ENCODE data around the gene GGCT. TPM values are rescaled to one million over a fixed set of nuclear protein-coding genes. Genes with fewer than 3 reads are reported as not detected.

The GGCT gene
- total RNA-seq, 3 donors from 2014 or later: 25.3 to 59.6 (median 44.6) TPM

DNA sequence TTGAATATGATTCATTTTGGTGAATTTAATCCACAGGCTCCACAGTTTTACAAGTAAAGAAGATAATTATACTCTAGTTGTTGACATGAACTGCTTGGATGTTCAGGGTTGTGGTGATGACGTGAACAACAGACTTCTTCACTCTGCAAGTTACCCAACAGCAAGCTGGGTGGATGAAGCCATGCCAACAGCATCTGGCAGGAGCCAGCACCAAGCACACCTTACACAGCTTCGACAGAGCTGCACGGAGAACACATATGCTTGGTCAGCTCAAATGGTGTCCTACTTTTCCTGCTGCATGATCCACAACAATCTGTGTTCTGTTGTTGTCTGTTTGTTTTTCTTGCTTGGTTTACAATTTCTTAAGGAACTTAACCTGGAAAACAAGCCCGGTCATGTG lies 35.8 kb downstream of the GGCT start:
- TF ChIP-seq POLR2A (IDR thresholded peaks at IDR 0.05): no peak
- no peak for TF ChIP-seq CTCF (IDR thresholded peaks at IDR 0.05)
- peak; percentile 6 to 78 (median 9) for TF ChIP-seq POLR2AphosphoS5 (IDR thresholded peaks at IDR 0.05)
- peak overlapping the region; percentile 82 to 94 for H3K27ac ChIP-seq
- H3K4me3 ChIP-seq: peak overlapping the region in 2 of 3 donors; percentile 6 to 35
- intact Hi-C loops (cut with DNase I; ENCODE audit: low total_unique reads): no loop called here
- DNase-seq (ENCODE audit: low spot score in 2 of 2): peak in 1 of 2 donors; percentile 72
- no peaks in the 10 kb centered on the region for H3K27me3 ChIP-seq
- H3K9me3 ChIP-seq: no peaks in the 10 kb centered on the region
- H3K4me1 ChIP-seq: peaks cover 21 to 24% of the 10 kb centered on the region in 2 donors
- no peaks in the 10 kb centered on the region for H3K36me3 ChIP-seq

DNA sequence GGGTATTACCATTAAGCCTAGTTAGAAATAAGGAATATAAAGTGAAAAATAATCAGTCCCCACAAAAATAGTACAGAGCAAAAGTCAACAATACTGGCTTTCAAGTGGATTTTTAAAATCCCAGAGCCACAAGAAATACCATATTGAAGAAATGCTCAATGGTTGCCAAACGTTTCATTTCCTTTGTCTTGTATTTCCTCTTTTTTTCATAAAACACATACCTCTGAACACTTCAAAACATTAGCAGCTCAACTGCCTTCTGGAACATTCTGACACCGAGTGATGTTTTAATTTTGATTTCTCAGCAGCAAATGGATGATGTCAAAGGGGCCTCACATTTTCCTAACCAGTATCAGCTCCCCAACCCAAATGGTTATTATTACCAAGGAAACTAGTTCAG lies 36.6 kb downstream of the GGCT start:
- Histone ChIP-seq H3K4me3 (no peak overlapping the region), H3K27ac (peak overlapping the region; percentile 82 to 94), H3K4me1 (peaks cover 19 to 21% of the 10 kb centered on the region in 2 donors), H3K36me3 (no peaks in the 10 kb centered on the region), H3K27me3 (no peaks in the 10 kb centered on the region), H3K9me3 (no peaks in the 10 kb centered on the region)
- TF ChIP-seq POLR2AphosphoS5 (IDR thresholded peaks at IDR 0.05) (no peak), POLR2A (IDR thresholded peaks at IDR 0.05) (no peak), CTCF (IDR thresholded peaks at IDR 0.05) (no peak)
- intact Hi-C loops (cut with DNase I; ENCODE audit: low total_unique reads): no loop called here
- no peak for DNase-seq (ENCODE audit: low spot score in 2 of 2)

DNA sequence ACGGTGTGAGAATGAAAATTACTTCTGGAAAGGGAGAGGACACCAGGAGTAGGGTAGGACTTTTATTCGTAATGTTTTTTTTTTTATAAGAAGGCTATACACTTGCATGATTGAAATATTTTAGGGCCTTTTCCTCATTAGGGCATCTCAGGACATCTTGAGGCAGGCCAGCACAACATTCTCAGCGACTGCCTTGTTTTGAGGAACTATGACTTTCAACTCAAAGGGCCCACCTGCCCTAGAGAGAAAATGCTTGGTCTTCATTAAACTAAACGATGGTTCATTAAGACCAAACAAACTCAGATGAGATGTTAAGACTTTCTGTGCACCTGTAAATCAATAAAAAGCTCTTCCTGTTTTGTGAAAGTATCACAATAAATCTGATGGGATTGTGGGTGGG lies 37.4 kb downstream of the GGCT start:
- no peaks in the 10 kb centered on the region for H3K27me3 ChIP-seq
- peak overlapping the region; percentile 82 to 94 for H3K27ac ChIP-seq
- no peak overlapping the region for H3K4me3 ChIP-seq
- H3K4me1 ChIP-seq: peaks cover 18 to 19% of the 10 kb centered on the region in 2 donors
- no peaks in the 10 kb centered on the region for H3K36me3 ChIP-seq
- no peak for DNase-seq (ENCODE audit: low spot score in 2 of 2)
- TF ChIP-seq POLR2AphosphoS5 (IDR thresholded peaks at IDR 0.05): no peak
- TF ChIP-seq POLR2A (IDR thresholded peaks at IDR 0.05): no peak
- no peak for TF ChIP-seq CTCF (IDR thresholded peaks at IDR 0.05)
- intact Hi-C loops (cut with DNase I; ENCODE audit: low total_unique reads): no loop called here
- H3K9me3 ChIP-seq: no peaks in the 10 kb centered on the region

- no peak for TF ChIP-seq POLR2AphosphoS5 (IDR thresholded peaks at IDR 0.05)
- Histone ChIP-seq H3K9me3 (no peaks in the 10 kb centered on the region), H3K4me3 (no peak overlapping the region), H3K27me3 (no peaks in the 10 kb centered on the region), H3K36me3 (no peaks in the 10 kb centered on the region), H3K27ac (peak overlapping the region; percentile 74 to 82), H3K4me1 (peaks cover 16 to 18% of the 10 kb centered on the region in 2 donors)
- intact Hi-C loops (cut with DNase I; ENCODE audit: low total_unique reads): no loop called here
- DNase-seq (ENCODE audit: low spot score in 2 of 2): no peak
These were observed 38.4 kb downstream of the GGCT start for GRCh38 chr7:30466266-30466665.

GRCh38 chr7:30465811-30466180 lies 38.8 kb downstream of the GGCT start:
- DNase-seq (ENCODE audit: low spot score in 2 of 2): no peak

More at GRCh38 chr7:30465811-30466180, 38.8 kb downstream of the GGCT start:
- peaks cover 16 to 18% of the 10 kb centered on the region in 2 donors for H3K4me1 ChIP-seq
- intact Hi-C loops (cut with DNase I; ENCODE audit: low total_unique reads): no loop called here
- no peak overlapping the region for H3K4me3 ChIP-seq
- H3K9me3 ChIP-seq: no peaks in the 10 kb centered on the region
- TF ChIP-seq POLR2AphosphoS5 (IDR thresholded peaks at IDR 0.05): no peak
- no peak for TF ChIP-seq CTCF (IDR thresholded peaks at IDR 0.05)
- no peak for TF ChIP-seq POLR2A (IDR thresholded peaks at IDR 0.05)
- H3K27ac ChIP-seq: peak overlapping the region; percentile 74 to 82
- H3K27me3 ChIP-seq: no peaks in the 10 kb centered on the region
- H3K36me3 ChIP-seq: no peaks in the 10 kb centered on the region
